ENCODE data around the gene ARMCX2.
"Not testable (repeated sequence)": the region's sequence is repeated elsewhere in the genome, so short reads cannot be mapped to it uniquely, and the experiment has no call there.

Gene ARMCX2

DNA sequence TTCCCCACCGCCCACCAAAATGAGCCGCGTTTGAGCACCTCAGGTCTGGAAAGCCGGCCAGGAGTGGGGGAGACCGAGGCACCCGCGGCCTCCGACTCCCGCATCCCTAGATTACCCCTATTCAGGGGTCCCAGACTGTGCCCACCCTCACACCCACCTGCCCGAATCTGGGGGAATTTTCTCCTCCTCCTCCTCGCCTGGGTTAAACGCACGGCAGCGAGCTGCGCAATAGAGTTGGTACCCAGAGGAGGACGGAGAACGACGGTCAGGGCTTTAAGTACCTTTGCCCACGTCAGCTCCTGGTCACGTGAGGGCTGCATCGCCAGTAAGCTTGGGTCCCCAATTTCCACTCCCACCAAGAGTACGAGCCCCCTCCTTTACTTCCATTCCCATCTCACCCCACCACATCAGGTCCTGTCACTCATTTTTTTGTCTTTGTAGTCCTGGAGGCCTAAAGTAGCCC lies at the start of gene ARMCX2:
ARMCX2 (minus strand) TSS at position 250 of the 463 bp plus-strand sequence. CDS start 2,262 bp downstream, outside the sequence.
- no peak for DNase-seq (ENCODE audit: low read depth)

GRCh38 chrX:101709384-101709783 lies 49.7 kb upstream of the ARMCX2 start:
- no peak for DNase-seq (ENCODE audit: low read depth)

GRCh38 chrX:101708163-101708562 lies 48.5 kb upstream of the ARMCX2 start:
- DNase-seq (ENCODE audit: low read depth): no peak

GRCh38 chrX:101693476-101693875 lies 33.8 kb upstream of the ARMCX2 start:
- DNase-seq (ENCODE audit: low read depth): no peak

- no peak for DNase-seq (ENCODE audit: low read depth)
Observed at GRCh38 chrX:101691835-101692234, 32.2 kb upstream of the ARMCX2 start.

- DNase-seq (ENCODE audit: low read depth): no peak
Observed at GRCh38 chrX:101686574-101686973, 26.9 kb upstream of the ARMCX2 start.

DNA sequence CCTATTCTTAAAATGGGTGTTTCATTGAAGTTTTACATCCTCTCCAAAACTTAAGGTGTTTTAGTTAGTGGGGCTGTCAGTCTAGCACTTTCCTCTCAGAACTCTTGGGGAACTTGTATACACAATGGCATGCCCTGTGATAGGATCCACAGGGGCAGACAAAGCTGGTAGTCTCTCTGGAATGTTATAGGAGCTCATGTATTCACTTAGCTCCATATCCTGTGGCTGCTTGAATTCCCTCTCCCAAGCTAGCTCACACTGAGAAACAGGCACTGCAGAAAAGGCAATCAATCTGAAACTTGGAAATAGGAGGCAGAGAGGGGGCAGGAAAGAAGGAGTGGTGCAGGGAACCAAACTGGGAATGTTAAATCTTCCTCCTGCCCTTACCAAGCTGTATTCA lies 26.3 kb upstream of the ARMCX2 start:
- no peak for DNase-seq (ENCODE audit: low read depth)

DNA sequence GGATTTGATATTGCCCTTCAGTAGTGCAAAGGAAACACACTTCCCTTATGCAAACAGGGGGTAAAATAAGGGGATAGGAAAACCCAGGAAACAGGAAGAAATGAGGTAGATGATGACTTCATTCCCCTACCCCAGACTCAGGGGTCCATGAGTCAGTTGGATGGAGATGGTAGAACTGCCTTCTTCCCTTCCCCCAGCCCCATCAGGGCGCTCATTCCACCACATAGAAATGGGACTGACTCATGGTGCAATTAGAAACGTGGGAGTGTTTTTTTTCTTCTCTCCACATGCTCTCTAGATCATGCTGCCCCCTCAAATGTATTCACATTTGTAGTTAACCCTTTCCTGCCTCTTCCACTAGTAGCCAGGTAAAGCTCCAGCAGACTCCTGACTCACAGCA lies 23.1 kb upstream of the ARMCX2 start:
- no peak for DNase-seq (ENCODE audit: low read depth)

DNA sequence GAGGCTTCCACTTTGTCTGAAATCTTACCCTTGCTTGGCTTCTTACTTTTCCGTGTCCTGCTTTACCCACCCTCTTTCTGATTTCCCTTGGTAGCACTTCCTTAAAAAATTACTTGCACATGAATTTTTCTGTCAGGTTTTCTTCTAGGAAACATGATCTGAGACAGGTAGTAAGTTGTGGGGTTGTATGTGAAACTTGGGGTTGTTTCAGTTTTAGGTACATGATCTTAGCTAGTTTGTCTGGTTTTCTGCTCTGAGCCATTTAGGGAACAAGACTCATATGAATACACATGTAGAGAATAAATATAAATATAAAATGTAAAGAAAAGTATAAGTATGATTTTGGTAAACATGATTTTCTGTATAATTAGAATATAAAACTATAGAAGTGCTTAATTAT lies 17.4 kb upstream of the ARMCX2 start:
- DNase-seq (ENCODE audit: low read depth): no peak

DNA sequence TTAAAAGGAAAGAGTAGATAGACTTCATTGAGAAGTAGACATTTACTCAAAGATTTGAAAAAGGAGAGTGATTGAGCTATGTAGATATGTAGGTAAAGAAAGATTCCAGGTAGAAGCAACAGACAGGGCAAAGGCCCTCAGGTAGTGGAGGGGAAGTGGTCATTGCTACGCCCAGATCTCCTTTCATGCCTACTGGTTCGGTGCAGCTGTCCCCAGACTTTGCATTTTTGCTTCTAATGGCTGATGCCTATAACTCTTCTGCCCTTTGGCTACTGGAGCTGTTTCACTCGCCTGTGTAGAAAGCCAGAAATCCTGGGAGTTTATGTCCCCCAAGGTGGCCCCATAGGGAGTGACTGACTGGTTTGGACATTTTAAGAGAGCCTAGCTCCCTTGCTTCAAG lies 16.9 kb upstream of the ARMCX2 start:
- no peak for DNase-seq (ENCODE audit: low read depth)

- DNase-seq (ENCODE audit: low read depth): no peak
Observed at GRCh38 chrX:101668143-101668542, 8.5 kb upstream of the ARMCX2 start.

DNA sequence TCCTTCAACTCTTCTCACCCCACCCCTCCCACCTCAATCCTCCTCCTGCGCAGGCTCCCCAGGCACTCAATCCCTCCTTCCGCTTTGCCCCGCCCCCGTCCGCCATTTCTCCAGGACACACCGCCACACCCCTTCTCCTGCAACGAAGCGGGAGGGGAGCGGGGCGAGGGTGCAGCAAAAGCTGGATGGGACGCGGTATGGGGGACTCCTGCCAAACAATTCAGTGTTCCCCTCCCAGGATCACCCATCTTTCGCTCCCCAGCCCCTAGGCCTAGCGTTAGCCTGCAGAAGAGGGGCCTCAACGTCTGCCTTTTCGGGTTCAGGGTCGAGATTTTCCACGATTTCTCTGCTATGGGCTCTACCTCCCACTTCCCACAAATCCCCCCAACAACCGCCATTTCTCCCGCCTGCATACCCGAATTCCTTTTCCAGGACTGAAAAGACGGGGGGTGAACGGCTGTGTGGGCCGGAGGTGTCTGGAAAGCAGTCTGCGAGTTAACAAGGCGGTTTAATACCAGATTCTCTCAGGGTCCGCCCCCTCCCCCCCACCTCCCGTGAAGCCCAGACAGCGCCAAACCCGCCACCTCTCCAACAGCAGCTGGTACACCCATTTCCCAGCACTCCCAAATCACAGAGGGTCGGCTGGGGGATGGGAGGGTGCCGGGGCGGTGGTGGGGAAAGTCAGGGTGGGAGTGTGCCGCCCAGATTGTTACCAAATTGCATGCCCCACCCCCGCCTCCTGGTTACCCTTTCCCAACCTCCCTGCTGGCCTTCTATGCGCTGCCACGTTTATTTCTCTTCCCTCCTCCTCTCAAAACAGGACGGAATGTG lies 774 bp downstream of the ARMCX2 start:
- DNase-seq (ENCODE audit: low read depth): no peak

DNA sequence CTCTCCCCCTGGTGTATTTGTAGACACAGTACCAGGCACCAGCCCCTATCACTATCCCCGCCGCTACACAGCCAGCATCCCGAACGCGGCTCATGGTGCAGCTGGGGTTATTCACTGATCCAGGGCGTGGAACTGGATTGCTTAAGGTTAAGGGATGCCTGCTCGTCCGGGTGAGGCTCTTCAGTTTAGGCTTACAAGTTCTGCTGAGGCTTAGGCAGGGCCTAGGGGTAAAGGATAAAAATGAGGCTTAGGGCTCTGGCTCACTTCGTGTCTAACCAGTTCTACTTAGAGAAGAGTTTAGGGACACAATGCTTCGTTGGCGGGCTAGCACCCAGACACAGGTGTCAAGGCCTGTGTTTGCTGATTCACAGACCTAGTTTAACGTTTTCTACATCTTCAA lies 2.2 kb downstream of the ARMCX2 start:
- no peak for DNase-seq (ENCODE audit: low read depth)

GRCh38 chrX:101656817-101657216 lies 2.8 kb downstream of the ARMCX2 start:
- DNase-seq (ENCODE audit: low read depth): no peak

DNA sequence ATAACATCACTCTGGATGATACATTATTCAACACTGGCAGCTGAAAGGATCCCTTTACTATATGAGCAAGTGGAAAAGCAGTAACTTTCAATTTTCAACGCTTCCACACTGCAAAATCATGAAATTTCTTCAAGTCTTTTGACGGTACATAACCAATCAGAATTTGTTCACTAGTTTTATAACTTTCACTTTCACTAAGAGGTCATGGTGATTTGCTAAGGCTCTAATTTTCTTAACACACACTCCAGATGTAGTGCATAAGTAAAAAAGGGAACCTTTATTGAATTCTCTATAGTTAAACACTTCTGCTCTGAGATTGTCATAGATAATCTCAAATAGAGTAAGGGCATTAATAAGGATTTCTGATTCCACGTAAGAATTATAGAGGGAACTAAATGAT lies 4.1 kb downstream of the ARMCX2 start:
- no peak for DNase-seq (ENCODE audit: low read depth)

DNA sequence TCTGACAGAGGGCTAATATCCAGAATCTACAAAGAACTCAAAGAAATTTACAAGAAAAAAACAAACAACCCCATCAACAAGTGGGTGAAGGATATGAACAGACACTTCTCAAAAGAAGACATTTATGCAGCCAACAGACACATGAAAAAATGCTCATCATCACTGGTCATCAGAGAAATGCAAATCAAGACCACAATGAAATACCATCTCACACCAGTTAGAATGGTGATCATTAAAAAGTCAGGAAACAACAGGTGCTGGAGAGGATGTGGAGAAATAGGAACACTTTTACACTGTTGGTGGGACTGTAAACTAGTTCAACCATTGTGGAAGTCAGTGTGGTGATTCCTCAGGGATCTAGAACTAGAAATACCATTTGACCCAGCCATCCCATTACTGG lies 11.9 kb downstream of the ARMCX2 start:
- not testable (repeated sequence) for DNase-seq (ENCODE audit: low read depth)

DNA sequence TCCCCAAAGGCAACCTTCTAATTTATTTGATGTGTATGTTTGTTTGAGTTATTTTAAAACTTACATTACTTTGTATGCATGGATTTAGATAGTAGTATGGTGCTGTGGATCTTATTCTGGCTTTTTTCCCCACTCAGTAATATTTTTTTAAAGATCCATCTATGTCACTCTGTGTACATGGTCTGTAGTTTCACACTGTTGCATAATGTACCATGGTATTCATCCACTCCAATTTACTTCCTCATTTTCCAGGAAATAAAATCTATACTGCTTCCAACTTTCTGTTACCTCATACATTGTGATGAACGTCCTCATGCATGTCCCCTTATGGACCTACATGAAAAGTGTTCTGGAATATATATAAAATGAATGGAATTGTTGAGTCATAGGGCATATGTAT lies 17.6 kb downstream of the ARMCX2 start:
- DNase-seq (ENCODE audit: low read depth): no peak

- DNase-seq (ENCODE audit: low read depth): no peak
Observed at GRCh38 chrX:101639583-101639982, 20.1 kb downstream of the ARMCX2 start.

DNA sequence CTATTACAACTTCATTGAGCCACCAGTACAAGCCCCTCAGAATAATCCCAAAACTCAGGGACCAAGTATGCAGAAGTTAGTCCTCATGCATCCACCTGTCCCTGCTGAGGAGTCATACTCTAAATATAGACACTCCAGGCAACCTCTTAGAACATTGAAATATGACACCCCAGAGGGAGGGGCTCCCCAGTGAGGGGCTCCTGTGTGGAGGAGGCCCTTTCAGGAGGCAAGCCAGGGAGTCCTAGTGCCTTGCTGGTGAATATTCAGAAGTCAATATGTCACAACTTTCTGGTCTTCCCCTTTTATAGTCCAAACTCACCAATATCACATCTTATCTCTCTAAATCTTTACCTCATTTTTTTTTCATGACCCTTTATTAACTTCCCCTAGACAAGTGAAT lies 40.3 kb downstream of the ARMCX2 start:
- DNase-seq (ENCODE audit: low read depth): no peak

DNA sequence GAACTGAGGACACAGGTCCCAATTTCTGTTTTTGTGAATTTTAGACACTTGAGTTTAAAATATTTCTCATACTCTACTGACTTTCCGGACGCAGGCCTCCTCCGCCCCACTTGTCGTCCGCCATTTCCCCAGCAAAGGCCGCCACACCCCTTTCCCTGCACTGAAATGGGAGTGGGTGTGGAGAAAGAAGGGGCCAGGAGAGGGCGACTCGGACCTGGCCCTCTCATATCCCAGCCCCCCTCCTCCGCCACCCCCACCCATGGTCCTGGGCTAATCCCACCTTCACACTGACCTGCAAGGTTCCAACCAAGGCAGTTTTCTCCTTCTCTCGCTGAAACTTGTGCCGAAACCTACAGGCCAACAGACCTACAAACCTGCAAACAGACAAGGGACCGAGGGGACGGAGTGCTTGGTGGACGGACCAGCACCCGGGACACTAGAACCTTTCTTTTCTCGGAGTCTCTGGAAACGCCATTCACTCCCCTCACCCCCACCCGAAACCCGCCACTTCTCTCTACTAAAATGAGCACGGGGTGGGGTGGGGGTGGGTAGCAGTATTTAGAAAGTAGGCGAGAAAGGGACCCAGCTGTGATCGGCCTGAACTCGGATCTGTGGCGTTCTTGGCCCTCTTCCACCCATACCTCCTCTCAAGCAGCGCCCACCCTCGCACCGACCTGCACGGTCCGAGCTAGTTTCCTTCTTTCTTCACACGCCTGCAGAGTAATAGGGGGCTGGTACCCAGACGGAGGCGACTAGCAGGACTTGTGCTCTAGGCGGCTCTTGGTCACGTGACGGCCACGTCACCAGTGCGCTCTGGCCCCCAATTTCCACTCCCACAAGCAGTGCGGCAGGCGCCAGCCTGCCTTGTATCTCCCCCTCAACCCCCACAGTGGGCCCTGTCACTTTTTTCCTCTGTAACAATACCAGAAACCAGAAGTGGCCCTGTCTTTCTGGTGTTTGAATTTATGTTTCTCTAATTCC lies 42.1 kb downstream of the ARMCX2 start, which contains the start of gene ARMCX6:
ARMCX6 (minus strand) TSS at position 790 of the 981 bp plus-strand sequence. CDS start 1,380 bp downstream, outside the sequence.
- DNase-seq (ENCODE audit: low read depth): no peak

DNA sequence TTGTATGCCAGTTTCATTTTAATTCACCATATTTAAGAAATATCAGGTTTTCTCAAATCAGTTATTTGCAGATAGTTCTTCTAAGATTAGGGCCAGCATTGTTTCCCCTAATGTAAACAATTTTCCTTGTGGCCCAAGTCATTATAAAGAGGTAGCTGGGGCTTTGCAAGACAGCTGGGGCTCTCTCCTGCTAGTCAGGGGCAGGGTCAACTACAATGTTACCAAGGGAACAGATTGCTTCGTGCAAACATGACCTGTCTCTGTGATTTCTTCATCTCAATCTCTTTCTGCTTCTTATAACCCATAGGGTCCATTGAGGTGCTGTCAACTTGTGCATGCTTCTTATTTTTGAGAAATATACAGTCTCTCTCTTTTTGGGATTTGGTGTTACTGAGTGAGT lies 53.9 kb downstream of the ARMCX2 start:
- DNase-seq (ENCODE audit: low read depth): no peak

Measured in HS-5 (cell line).